A549 (cell line): Measurements from ENCODE around the gene TBC1D22A.

Experiments
- BHLHE40 ChIP-seq: IDR thresholded peaks from 2 replicates; pipeline ENCODE4 v1.6.1; 2012; ENCODE audit warnings: low read depth, low read length, inconsistent platforms
- EP300 ChIP-seq, 2 experiments: fragments of >200 bp; sonication (Bioruptor Twin); formaldehyde crosslinking; IDR thresholded peaks; 2 replicates in 1 of 2; 3 replicates in 1 of 2; pipeline ENCODE4 v1.6.1; 2016 to 2017
- KDM1A ChIP-seq: fragments of 200-600 bp; sonication (generic); IDR thresholded peaks from 2 replicates; pipeline ENCODE4 v1.6.1; 2016; ENCODE audit warnings: low read depth, mild to moderate bottlenecking
- MAFK ChIP-seq: fragments of 450-650 bp; IDR thresholded peaks from 2 replicates; pipeline ENCODE4 v1.6.1; 2014; ENCODE audit not compliant: partially characterized antibody
- MAX ChIP-seq: IDR thresholded peaks from 2 replicates; pipeline ENCODE4 v1.6.1; 2012
- NR3C1 ChIP-seq: fragments of >200 bp; sonication (Bioruptor Twin); formaldehyde crosslinking; IDR thresholded peaks from 3 replicates; pipeline ENCODE4 v1.6.1; 2017
- PHF8 ChIP-seq: fragments of 200-600 bp; sonication (generic); IDR thresholded peaks from 2 replicates; pipeline ENCODE4 v1.6.1; 2016; ENCODE audit warnings: low read depth, mild to moderate bottlenecking, antibody characterized with exemption, moderate library complexity, borderline replicate concordance
- POLR2A ChIP-seq: IDR thresholded peaks from 2 replicates; pipeline ENCODE4 v1.6.1; 2012; ENCODE audit warnings: mild to moderate bottlenecking, low read length
- RAD21 ChIP-seq, 2 experiments: fragments of >200 bp in 1 of 2; sonication (Bioruptor Twin) in 1 of 2; formaldehyde crosslinking in 1 of 2; IDR thresholded peaks in 1 of 2; conservative IDR thresholded peaks in 1 of 2; 2 replicates in 1 of 2; 3 replicates in 1 of 2; pipeline ENCODE4 v1.6.1; 2012 to 2018; ENCODE audit warnings: inconsistent platforms in 1 of 2
- REST ChIP-seq: fragments of 200-600 bp; sonication (generic); IDR thresholded peaks from 2 replicates; pipeline ENCODE4 v1.6.1; 2016; ENCODE audit warnings: antibody characterized with exemption, mild to moderate bottlenecking, moderate library complexity
- TF ChIP-seq, protein P1 (sequence below): fragments of >200 bp; sonication (Bioruptor Twin); formaldehyde crosslinking; IDR thresholded peaks from 3 replicates; pipeline ENCODE4 v1.5.1; 2016
- TF ChIP-seq, protein P2 (sequence below): fragments of 150-350 bp; IDR thresholded peaks from 2 replicates; pipeline ENCODE4 v1.6.1; 2014; ENCODE audit warnings: low read depth, mild to moderate bottlenecking, low read length

- TF ChIP-seq EP300 (IDR thresholded peaks at IDR 0.05) (no peak), PHF8 (no peak), POLR2A (no peak), KDM1A (no peak), MAFK (no peak), RAD21 (conservative IDR thresholded peaks at IDR 0.05 in 1 of 2, IDR thresholded peaks at IDR 0.05 in 1 of 2) (no peak), REST (no peak), BHLHE40 (no peak), NR3C1 (no peak), MAX (no peak)
- TF ChIP-seq, protein P1, sequence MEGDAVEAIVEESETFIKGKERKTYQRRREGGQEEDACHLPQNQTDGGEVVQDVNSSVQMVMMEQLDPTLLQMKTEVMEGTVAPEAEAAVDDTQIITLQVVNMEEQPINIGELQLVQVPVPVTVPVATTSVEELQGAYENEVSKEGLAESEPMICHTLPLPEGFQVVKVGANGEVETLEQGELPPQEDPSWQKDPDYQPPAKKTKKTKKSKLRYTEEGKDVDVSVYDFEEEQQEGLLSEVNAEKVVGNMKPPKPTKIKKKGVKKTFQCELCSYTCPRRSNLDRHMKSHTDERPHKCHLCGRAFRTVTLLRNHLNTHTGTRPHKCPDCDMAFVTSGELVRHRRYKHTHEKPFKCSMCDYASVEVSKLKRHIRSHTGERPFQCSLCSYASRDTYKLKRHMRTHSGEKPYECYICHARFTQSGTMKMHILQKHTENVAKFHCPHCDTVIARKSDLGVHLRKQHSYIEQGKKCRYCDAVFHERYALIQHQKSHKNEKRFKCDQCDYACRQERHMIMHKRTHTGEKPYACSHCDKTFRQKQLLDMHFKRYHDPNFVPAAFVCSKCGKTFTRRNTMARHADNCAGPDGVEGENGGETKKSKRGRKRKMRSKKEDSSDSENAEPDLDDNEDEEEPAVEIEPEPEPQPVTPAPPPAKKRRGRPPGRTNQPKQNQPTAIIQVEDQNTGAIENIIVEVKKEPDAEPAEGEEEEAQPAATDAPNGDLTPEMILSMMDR, result no peak
- TF ChIP-seq, protein P2, sequence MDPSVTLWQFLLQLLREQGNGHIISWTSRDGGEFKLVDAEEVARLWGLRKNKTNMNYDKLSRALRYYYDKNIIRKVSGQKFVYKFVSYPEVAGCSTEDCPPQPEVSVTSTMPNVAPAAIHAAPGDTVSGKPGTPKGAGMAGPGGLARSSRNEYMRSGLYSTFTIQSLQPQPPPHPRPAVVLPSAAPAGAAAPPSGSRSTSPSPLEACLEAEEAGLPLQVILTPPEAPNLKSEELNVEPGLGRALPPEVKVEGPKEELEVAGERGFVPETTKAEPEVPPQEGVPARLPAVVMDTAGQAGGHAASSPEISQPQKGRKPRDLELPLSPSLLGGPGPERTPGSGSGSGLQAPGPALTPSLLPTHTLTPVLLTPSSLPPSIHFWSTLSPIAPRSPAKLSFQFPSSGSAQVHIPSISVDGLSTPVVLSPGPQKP, result no peak
These were observed 374.2 kb downstream of the TBC1D22A start for GRCh38 chr22:47136671-47137070.
